ENCODE results near the gene DNAJC4.

The DNAJC4 gene

DNA sequence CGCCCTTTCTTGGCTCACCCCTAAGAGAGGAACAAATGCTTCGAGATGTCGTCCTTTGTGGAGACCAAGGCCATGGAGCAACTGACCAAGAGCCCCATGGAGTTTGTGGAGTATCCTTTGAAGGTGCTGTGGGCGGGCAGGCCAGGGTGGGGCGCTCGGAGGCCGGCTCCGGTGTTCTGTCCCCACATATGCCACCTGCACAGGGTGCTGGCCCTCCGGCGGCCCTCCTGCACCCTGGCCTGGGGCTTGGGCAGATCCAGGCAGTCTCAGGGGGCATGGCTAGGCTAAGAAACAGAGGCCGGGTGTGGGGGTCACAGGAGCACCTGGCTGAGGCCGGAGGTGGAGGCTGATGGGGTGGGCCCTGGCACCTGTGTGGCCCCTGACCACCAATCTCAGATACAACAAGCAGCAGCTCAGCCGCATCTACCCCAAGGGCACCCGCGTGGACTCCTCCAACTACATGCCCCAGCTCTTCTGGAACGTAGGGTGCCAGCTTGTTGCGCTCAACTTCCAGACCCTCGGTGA, 31.3 kb downstream of the DNAJC4 start:
- no peak overlapping the region for H3K9ac ChIP-seq (ENCODE audit: low read length)
- no peak overlapping the region for H2AFZ ChIP-seq (ENCODE audit: low read length)
- no peak overlapping the region for H3K27ac ChIP-seq (ENCODE audit: low read depth, low read length, poor library complexity, severe bottlenecking)
- no peaks in the 10 kb centered on the region for H3K4me1 ChIP-seq (ENCODE audit: insufficient read depth, low read length, severe bottlenecking)
- no peaks in the 10 kb centered on the region for H3K27me3 ChIP-seq (ENCODE audit: insufficient read depth, low read length)
- no peak overlapping the region for H3K4me2 ChIP-seq (ENCODE audit: low read length)
- H3K36me3 ChIP-seq (ENCODE audit: insufficient read depth, low read length) = peaks cover 37% of the 10 kb centered on the region
- H3K4me3 ChIP-seq (ENCODE audit: low read depth, low read length, poor library complexity, severe bottlenecking) = no peak overlapping the region
- no peaks in the 10 kb centered on the region for H3F3A ChIP-seq (ENCODE audit: insufficient read depth, low read length)
- H3K9me3 ChIP-seq (ENCODE audit: low read length) = no peaks in the 10 kb centered on the region
- H3K9me2 ChIP-seq (ENCODE audit: low read depth, low read length) = no peaks in the 10 kb centered on the region
- TF ChIP-seq EZH2 (IDR thresholded peaks at IDR 0.05; ENCODE audit: borderline replicate concordance, low read length) (no peak), CTCF (IDR thresholded peaks at IDR 0.05; ENCODE audit: low read length) (no peak)
- H4K20me1 ChIP-seq (ENCODE audit: insufficient read depth, low read length) = no peaks in the 10 kb centered on the region
- H3K79me2 ChIP-seq (ENCODE audit: insufficient read depth, low read length) = no peaks in the 10 kb centered on the region

- Histone ChIP-seq H3K9me3 (ENCODE audit: low read length) (no peaks in the 10 kb centered on the region), H3K9me2 (ENCODE audit: low read depth, low read length) (no peaks in the 10 kb centered on the region), H3K27ac (ENCODE audit: low read depth, low read length, poor library complexity, severe bottlenecking) (no peak overlapping the region), H4K20me1 (ENCODE audit: insufficient read depth, low read length) (no peaks in the 10 kb centered on the region), H2AFZ (ENCODE audit: low read length) (no peak overlapping the region), H3K36me3 (ENCODE audit: insufficient read depth, low read length) (peaks cover 37% of the 10 kb centered on the region), H3K4me2 (ENCODE audit: low read length) (no peak overlapping the region), H3K4me3 (ENCODE audit: low read depth, low read length, poor library complexity, severe bottlenecking) (no peak overlapping the region), H3K9ac (ENCODE audit: low read length) (no peak overlapping the region), H3K4me1 (ENCODE audit: insufficient read depth, low read length, severe bottlenecking) (no peaks in the 10 kb centered on the region), H3F3A (ENCODE audit: insufficient read depth, low read length) (no peaks in the 10 kb centered on the region), H3K79me2 (ENCODE audit: insufficient read depth, low read length) (no peaks in the 10 kb centered on the region), H3K27me3 (ENCODE audit: insufficient read depth, low read length) (no peaks in the 10 kb centered on the region)
- TF ChIP-seq EZH2 (IDR thresholded peaks at IDR 0.05; ENCODE audit: borderline replicate concordance, low read length) = no peak
- no peak for TF ChIP-seq CTCF (IDR thresholded peaks at IDR 0.05; ENCODE audit: low read length)
These were observed 32.1 kb downstream of the DNAJC4 start for GRCh38 chr11:64262271-64263002.

- Histone ChIP-seq H3K9me3 (ENCODE audit: low read length) (no peaks in the 10 kb centered on the region), H3K36me3 (ENCODE audit: insufficient read depth, low read length) (peaks cover 34% of the 10 kb centered on the region), H3K4me1 (ENCODE audit: insufficient read depth, low read length, severe bottlenecking) (peaks cover 7% of the 10 kb centered on the region), H3F3A (ENCODE audit: insufficient read depth, low read length) (no peaks in the 10 kb centered on the region), H3K9ac (ENCODE audit: low read length) (no peak overlapping the region), H3K9me2 (ENCODE audit: low read depth, low read length) (no peaks in the 10 kb centered on the region), H3K27ac (ENCODE audit: low read depth, low read length, poor library complexity, severe bottlenecking) (no peak overlapping the region), H3K79me2 (ENCODE audit: insufficient read depth, low read length) (no peaks in the 10 kb centered on the region), H3K27me3 (ENCODE audit: insufficient read depth, low read length) (no peaks in the 10 kb centered on the region), H3K4me3 (ENCODE audit: low read depth, low read length, poor library complexity, severe bottlenecking) (no peak overlapping the region), H4K20me1 (ENCODE audit: insufficient read depth, low read length) (no peaks in the 10 kb centered on the region), H2AFZ (ENCODE audit: low read length) (no peak overlapping the region), H3K4me2 (ENCODE audit: low read length) (no peak overlapping the region)
- TF ChIP-seq EZH2 (IDR thresholded peaks at IDR 0.05; ENCODE audit: borderline replicate concordance, low read length) (no peak), CTCF (IDR thresholded peaks at IDR 0.05; ENCODE audit: low read length) (no peak)
These were observed 32.9 kb downstream of the DNAJC4 start for GRCh38 chr11:64263021-64263946.

All from OCI-LY1 (cell line).